Measurements from ENCODE around the gene YBEY. TPM values are rescaled to one million over a fixed set of nuclear protein-coding genes. Genes with fewer than 3 reads are reported as not detected.
"Not testable (repeated sequence)": the region's sequence is repeated elsewhere in the genome, so short reads cannot be mapped to it uniquely, and the experiment has no call there.

YBEY gene, protein sequence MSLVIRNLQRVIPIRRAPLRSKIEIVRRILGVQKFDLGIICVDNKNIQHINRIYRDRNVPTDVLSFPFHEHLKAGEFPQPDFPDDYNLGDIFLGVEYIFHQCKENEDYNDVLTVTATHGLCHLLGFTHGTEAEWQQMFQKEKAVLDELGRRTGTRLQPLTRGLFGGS
- total RNA-seq = 10.6 to 16.0 TPM (median 13.1 TPM) in 3 replicates
- long read RNA-seq, transcript YBEY-206 (5 exons, 744 nt) = major isoform, 7 of 12 reads
- long read RNA-seq, partial matches to known transcripts = 1 of 12 reads
- long read RNA-seq, other reads (novel, unspliced or antisense) = 2 of 12 reads

- H3K4me1 Mint-ChIP-seq (ENCODE audit: low read depth) = peaks cover 52% of the 10 kb centered on the region
- DNase-seq (ENCODE audit: low spot score) = peak; percentile 99
- no peaks in the 10 kb centered on the region for H3K9me3 Mint-ChIP-seq (ENCODE audit: low read depth)
- peak; percentile 75 for TF ChIP-seq CTCF (IDR thresholded peaks at IDR 0.05)
- no peaks in the 10 kb centered on the region for H3K27me3 Mint-ChIP-seq (ENCODE audit: low read depth)
- H3K27ac Mint-ChIP-seq (ENCODE audit: unreplicated experiment) = peak within 1 kb of the TSS; percentile 97
- peaks cover 12% of the 10 kb centered on the region for H3K36me3 Mint-ChIP-seq (ENCODE audit: low read depth)
- peak within 1 kb of the TSS; percentile 92 for H3K4me3 Mint-ChIP-seq (ENCODE audit: unreplicated experiment)
Observed at GRCh38 chr21:46285761-46286647, at the start of gene YBEY. Gene YBEY (plus strand): TSS chr21:46286342. CDS start chr21:46286914, 572 bp downstream.

- no peaks in the 10 kb centered on the region for H3K4me1 Mint-ChIP-seq (ENCODE audit: low read depth)
- peaks cover 44% of the 10 kb centered on the region for H3K36me3 Mint-ChIP-seq (ENCODE audit: low read depth)
- H3K4me3 Mint-ChIP-seq (ENCODE audit: unreplicated experiment) = no peak overlapping the region
- H3K27me3 Mint-ChIP-seq (ENCODE audit: low read depth) = no peaks in the 10 kb centered on the region
- H3K9me3 Mint-ChIP-seq (ENCODE audit: low read depth) = no peaks in the 10 kb centered on the region
- H3K27ac Mint-ChIP-seq (ENCODE audit: unreplicated experiment) = no peak overlapping the region
- DNase-seq (ENCODE audit: low spot score) = no peak
- no peak for TF ChIP-seq CTCF (IDR thresholded peaks at IDR 0.05)
Observed at GRCh38 chr21:46237474-46237873, 48.7 kb upstream of the YBEY start.

GRCh38 chr21:46239817-46240325 is 46.3 kb upstream of the YBEY start:
- Mint-ChIP-seq H3K4me1 (ENCODE audit: low read depth) (no peaks in the 10 kb centered on the region), H3K27ac (ENCODE audit: unreplicated experiment) (no peak overlapping the region), H3K27me3 (ENCODE audit: low read depth) (no peaks in the 10 kb centered on the region), H3K4me3 (ENCODE audit: unreplicated experiment) (no peak overlapping the region), H3K36me3 (ENCODE audit: low read depth) (peaks cover 40% of the 10 kb centered on the region), H3K9me3 (ENCODE audit: low read depth) (no peaks in the 10 kb centered on the region)
- no peak for DNase-seq (ENCODE audit: low spot score)
- no peak for TF ChIP-seq CTCF (IDR thresholded peaks at IDR 0.05)

DNA sequence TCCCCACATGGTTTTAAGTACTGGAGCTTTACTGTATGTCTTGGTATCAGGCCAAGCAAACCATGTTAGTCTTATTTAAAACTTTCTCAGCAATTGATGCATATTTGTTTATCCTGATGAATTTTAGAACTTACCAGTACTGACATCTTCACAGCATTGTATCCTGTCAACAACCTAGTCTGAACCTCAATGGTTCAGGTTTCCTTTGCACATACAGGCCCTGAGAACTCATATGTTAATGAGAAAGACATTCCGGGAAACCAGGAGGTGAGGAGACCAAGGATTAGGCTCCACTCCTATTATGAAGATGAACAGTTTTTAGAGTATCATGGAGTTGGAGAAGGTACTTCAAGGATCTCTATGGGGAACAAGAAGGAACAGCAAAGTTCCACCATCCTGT is 44.6 kb upstream of the YBEY start:
- not testable (repeated sequence) for H3K4me3 Mint-ChIP-seq (ENCODE audit: unreplicated experiment); H3K9me3 Mint-ChIP-seq (ENCODE audit: low read depth); H3K27me3 Mint-ChIP-seq (ENCODE audit: low read depth); DNase-seq (ENCODE audit: low spot score); H3K27ac Mint-ChIP-seq (ENCODE audit: unreplicated experiment); H3K4me1 Mint-ChIP-seq (ENCODE audit: low read depth)
- H3K36me3 Mint-ChIP-seq (ENCODE audit: low read depth) = peaks cover 45% of the 10 kb centered on the region

- no peak for TF ChIP-seq CTCF (IDR thresholded peaks at IDR 0.05)
- Mint-ChIP-seq H3K9me3 (ENCODE audit: low read depth) (no peaks in the 10 kb centered on the region), H3K4me3 (ENCODE audit: unreplicated experiment) (no peak overlapping the region), H3K27me3 (ENCODE audit: low read depth) (no peaks in the 10 kb centered on the region), H3K4me1 (ENCODE audit: low read depth) (no peaks in the 10 kb centered on the region), H3K27ac (ENCODE audit: unreplicated experiment) (no peak overlapping the region), H3K36me3 (ENCODE audit: low read depth) (peaks cover 49% of the 10 kb centered on the region)
- no peak for DNase-seq (ENCODE audit: low spot score)
Observed at GRCh38 chr21:46243325-46243724, 42.8 kb upstream of the YBEY start.

Data from chondrocyte (in vitro differentiated cells).